Measurements from ENCODE around the gene NCAPG2.

The NCAPG2 gene

DNA sequence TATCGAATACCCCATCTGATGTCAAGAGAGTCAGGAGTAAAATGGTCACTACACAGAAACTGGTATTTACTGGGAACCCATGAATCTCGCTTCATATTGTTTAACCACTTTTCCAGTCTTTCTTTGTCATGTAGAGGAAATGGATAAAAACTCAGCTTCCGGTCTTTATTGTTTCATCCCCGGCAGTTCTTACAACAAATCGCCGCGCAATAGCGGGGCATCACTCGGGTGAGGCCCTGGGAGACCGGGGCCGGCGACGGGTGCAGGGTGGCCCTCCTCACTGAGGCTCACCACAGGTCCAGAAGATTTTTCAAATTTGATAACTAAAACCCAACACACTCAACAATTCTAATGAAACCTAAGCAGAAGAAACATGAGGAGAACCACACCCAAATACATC, 81.4 kb downstream of the NCAPG2 start:
- ATAC-seq = no peak

DNA sequence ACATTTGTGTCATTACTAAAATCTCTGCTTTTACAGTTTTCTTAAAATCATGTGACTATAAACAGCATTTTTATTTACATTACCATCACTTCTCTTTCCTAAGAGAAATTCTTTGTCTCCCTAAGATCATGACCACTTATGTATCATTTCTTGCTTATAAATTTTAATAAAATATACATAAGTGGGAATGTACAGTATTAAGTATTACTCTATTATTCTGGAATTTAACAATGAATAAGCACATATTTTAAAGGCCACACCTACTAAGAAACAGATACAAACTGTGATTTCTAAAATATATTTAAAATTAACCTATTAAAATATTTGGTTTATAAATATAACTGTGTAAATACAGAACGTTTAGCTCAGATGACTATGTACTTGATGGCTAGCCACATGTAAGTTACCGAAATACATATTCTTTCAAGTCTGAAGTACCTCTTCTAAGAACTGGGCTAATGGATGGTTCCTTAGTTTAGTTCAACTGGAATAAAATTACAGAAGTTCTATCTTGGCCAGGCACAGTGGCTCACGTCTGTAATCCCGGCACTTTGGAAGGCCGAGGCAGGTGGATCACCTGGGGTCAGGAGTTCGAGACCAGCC, 83.7 kb downstream of the NCAPG2 start:
- ATAC-seq = no peak

DNA sequence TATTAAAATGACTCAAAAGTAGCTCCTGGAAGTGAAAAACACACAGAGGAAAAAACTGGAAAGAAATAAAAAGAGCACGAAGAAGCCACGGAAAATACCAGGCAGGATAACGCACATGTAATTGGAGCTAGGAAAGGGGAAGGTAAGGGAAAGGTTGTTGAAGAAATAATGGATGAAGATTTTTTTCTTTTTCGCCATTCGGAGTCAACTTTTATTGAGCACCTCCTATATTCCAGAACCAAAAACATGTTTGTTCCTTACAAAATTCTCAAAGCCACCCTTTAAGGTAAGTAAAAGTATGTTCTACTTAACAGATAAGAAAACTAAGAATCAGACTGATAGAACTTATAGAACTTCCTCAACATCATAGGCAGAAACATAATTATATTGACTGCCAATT, 84.2 kb downstream of the NCAPG2 start:
- no peak for ATAC-seq

DNA sequence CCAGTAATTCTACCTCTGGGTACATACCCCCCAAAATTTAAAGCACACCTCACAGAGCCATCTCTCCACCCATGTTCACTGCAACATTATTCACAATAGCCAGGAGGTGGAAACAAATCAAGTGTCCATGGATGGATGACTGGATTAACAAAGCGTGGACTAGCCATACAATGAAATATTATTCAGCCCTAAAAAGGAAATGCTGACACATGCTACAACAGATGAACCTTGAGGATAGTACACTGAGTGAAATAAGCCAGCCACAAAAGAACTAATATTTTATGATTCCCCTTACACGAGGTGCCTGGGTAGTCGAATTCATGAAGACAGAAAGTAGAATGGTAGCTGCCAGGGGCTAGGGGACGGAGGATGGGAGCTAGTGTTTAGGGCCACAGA, 85.9 kb downstream of the NCAPG2 start:
- no peak for ATAC-seq

DNA sequence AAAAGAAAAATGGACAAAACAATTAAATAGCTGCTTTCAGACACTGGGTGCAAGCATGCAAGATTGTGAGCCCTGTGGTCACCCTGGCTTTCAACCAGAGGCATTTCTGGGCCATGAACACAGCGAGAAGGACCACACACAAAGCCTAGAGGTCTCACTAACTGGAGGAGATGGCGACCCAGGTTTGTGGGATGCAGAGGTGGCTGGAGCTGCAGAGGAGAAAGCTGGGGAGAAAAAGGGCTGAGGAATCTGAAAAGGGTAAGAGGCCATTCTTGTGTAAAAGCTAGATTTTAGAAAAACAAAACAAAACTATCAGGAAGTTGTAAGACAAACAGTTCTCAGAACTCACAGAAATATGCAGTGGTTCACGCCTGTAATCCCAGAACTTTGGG, 86.9 kb downstream of the NCAPG2 start:
- ATAC-seq = no peak

DNA sequence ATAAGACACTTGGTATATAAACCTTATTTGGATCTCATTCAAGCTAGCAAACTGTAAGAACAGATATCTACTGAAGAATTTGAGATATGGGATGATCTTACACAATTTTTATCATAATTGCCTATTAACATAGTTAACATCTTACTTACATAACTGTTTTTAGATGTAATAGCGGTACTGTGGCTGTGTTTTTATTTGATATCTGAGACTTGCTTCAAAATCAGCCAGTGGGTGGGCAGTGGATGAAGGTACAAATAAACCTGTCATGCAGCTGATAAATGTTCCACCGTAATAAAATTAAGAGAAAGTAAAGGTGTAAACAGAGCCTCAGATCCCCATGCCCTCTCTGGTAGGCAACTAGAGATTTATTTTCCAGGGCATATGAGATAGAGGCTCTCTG, 88.6 kb downstream of the NCAPG2 start:
- no peak for ATAC-seq

DNA sequence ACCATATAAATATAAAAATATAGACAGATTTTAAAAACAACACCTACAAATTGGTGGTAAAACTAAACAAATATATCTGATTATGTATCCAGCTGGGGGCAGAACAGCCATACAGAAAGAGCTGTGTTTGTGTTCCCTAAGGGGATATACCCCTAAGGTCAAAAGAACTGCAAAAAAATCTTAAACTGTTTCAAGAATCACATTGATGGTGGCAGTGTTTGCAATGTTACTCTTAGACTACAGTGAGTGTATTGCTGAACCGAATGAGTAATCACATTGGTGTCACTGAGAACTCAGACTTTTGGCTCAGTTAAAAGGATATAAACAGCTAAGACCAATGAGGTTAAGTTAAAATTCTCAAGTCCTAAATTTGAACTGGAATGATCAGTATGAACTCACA, 89.9 kb downstream of the NCAPG2 start:
- ATAC-seq = no peak

DNA sequence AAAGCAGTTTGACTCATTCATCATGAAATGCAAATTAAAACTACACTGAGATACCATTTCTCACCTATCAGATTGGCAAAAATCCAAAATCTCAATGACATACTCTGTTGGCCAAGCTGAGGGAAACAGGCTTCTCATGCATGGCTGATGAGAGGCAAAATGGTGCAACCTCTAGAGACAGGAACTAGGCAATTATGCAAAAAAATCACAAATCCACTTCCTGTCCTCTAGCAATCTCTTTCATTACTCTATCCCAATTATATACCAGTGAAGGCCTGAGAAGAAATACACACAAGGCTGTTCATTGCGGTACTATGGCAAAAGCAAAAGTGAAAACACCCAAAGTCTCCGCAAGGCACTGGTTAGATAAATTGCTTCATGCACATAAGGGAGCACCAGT, 91.1 kb downstream of the NCAPG2 start:
- peak in 1 of 2 donors; percentile 59 for ATAC-seq

DNA sequence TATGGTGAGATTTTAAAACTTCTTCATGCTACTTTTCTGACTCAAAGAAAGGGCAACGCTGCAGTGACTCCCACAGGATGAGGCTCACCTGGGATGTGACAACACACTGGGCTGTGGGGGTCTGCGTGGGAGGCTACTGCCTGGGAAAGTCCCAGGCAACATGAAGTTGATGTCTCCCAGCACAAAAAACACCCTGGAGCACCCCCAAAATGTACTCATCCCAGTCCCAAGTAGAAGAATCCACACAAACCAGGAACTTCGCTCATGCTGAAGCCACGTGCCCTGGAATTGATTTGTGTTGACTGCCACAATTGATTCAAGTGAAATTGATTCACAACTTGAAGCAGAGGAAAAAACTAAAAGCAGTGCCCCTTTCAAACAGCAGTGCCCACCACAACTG, 92.1 kb downstream of the NCAPG2 start:
- ATAC-seq = no peak

DNA sequence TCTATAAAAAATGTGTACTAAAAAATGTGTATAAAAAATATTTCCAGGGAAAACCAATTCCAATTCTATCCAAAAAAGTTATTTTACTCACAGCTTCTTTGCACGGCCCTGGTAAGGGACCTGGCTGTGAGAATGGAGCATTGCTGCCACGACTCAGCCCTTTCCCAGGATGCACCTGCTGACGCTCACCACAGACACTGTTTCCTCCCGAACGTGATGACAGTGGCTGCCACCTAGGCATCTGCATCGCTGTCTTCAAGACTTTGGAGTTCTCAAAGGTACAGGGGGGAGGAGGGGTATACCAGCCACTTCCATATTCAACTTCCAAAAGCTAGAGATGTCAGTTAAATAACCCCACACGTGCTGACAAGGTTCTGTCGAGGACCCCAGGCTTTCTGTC, 93.1 kb downstream of the NCAPG2 start:
- ATAC-seq = no peak

DNA sequence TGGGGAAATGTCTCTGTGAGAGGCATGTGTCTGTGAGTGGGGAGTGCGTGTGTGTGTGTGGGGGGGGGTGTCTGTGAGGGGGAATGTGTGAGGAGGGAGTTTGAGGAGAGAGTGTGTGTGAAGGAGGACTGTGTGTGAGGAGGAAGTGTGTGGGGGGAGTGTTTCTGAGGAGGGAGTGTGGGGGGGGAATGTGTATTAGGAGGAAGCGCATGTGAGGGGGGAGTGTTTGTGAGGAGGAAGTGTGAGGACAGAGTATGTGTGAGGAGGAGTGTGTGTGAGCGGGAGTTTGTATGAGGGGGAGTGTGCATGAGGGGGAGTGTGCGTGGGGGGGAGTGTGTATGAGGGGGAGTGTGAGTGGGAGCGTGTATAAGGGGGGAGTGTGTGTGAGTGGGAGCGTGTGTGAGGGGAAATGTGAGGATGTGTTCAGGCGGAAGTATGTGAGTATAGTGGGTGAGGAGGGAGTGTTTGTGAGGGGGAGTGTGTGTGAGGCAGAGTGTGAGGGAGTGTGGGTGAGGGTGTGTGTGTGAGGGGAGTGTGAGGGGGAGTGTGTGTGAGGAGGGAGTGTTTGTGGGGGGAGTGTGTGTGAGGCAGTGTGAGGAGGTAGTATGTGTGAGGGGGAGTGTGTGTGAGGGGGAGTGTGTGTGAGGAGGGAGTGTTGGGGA, 95.2 kb downstream of the NCAPG2 start:
- ATAC-seq = no peak

DNA sequence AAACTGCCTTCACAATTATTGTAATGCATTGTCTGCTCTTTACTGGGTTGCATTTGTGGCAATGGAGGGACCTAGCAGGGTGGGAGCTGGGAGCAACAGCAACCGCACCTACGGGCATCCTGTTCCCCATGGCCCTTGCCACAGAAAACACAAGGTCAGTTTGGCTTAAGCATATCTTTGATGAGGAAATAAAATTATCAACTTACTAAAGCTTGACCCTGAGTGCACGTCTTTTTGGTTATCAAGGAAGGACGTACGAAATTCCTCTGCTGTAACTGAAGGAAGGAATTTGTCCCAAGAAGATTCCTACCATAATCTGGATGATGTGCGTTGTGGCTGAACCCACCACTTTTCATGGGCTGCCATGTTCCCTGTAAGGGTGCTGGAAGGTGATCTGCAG, 97.0 kb downstream of the NCAPG2 start:
- ATAC-seq = no peak

DNA sequence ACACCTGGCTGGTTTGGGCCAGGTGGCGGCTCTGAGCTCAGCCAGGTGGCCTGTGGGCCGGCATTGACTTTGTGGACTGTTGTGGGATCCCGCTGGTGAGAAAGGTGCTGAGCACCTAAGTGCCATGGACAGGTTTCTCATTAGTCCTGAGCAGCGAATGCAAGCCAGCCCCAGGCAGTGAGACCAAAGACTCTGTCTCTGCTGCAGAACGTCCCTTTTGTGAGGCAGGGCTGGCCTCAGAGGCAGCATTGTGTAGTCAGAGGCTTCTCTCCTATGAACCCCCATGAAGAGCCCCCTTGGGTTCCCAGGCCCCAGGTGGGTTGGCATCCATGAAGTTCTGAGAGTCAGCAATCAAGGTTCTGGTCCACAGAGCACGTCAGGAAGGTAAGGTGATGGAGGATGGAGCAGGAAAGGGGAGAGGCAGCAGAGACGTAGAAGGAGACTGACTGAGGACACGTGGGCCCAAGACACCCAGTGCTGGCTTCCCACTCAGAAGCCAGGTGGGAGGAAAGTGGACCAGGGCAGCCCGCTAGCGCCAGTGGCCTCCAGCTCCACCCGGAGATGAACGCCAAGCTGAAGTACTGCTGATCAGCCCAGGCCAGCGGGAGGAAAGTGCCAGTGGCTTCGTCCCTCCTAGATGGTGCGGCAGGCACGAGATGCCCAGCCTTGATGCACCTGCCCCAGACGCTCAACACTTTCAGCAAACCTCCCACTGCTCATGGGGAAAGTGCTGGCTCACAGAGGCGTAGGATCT, 97.8 kb downstream of the NCAPG2 start:
- no peak for ATAC-seq

DNA sequence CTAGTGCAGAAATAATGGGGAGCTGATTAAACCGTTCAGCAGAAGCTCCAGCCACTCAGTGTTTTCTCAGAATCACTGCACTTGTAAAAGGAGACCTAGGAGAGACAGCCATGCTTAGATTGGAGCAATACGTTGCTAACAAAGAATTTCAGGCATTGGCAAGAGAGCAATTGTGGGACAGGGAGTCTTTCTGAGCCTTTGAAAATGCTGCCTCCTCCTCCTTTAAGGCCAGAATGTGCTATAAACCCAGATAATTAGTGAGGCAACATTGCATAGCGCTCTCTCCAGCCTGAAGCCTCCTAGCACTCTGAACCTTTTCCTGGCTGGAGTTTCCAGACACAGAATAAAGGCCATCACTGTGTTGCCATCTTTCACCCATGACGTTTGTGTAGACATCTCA, 98.5 kb downstream of the NCAPG2 start:
- ATAC-seq = no peak

DNA sequence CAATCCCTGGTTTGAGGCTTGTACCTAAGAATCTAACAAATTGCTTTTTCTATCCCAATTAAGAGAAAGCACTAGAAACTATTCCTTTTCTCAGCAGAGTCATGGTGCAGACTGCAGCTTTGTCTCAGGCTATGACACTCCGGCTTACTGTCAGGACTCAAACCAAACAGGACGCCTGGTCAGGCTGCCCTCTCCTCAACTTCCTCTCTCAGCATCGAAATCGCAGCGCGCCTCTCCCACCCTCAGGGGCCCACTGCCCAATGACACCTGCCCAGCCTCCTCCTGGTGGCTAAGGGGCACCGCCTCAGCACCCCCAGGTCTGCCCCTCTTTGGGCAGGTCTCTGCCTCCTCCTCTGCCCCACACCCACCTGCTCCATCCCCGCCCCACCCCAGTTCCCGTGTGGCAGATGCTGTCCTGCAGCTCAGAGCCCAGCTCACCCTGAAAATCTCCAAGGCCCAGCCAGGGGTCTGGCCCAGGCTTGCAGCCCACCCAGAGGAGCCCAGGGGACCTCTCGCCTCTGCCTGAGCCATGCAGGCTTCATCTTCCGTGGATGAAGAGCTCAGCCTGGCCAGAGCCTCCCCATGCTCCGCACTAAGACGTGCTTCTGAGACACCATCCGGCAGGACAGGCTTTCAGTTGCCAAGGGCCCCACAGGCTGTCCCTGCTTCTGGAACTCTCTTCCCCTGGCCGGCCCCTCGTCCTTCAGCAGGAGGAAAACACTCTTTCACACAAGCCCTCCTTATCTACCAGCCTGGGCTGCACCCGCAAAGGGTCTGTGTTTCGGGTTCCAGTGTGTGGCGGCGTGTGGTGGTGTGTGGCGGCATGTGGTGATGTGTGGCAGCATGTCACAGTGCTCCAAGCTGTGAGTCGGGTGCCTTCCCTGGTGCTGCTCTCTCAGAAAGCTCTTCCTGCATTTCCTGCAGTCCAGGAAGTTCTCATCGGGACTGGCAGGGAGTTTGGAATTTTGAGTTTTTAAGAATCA, 100.5 kb downstream of the NCAPG2 start:
- ATAC-seq = peak in 1 of 2 donors; percentile 23

DNA sequence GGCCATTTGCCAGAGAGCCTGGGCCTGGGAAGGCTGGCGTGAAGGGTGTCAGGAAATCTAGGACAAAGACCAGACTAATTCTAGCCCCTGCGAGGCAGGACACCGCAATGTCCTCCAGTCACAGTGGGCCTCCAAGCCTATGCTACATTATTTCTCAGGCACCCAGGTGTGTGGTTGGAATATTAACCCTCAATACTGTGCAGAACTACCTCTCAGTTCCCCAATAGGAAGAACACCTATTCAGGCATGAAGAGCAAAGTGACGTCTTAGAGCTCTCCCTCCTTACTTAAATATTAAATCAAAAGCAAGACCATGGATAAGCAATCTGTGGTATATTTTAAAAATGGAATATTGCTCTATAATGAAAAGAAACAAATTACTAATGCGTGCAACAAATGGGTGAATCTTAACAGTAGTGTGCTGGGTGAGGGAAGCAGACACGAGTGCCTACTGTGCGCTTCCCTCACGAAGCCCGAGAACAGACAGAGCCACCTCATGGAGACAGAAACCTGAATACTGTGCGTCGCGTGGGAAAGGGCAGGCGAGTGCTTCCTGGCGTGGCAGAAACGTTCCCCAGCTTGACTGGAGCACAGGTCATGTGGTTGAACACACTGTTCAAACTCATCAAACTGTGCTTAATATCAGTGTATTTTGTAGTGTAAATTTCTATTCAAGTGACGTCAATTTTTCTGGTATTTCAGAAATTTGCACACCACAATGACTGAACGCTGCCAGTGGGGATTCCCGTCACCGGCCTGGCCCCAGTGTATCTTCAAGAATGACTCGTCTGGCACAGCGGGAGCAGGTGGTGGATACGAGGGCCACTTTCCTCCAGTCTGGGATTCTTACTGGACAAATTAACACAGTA, 101.5 kb downstream of the NCAPG2 start:
- ATAC-seq = peak; percentile 71 to 83

DNA sequence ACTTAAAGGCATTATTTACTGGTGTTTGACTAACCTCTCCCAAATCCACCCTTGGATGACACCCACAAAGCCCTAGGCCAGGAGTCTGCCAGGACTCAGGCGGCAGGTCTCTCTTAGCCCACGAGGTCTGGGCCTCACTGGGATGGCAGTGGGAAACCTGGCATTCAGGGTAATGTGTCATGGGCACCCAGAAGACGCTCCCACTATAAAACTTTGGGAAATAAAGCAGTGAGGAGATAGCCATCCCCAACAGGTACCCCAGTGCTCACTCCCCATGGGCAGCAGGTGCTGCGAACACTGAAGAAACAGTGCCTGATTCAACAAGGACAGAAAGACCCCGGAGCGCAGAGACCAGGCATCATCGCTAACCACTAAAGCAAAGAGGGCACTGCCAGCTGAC, 102.6 kb downstream of the NCAPG2 start:
- no peak for ATAC-seq

DNA sequence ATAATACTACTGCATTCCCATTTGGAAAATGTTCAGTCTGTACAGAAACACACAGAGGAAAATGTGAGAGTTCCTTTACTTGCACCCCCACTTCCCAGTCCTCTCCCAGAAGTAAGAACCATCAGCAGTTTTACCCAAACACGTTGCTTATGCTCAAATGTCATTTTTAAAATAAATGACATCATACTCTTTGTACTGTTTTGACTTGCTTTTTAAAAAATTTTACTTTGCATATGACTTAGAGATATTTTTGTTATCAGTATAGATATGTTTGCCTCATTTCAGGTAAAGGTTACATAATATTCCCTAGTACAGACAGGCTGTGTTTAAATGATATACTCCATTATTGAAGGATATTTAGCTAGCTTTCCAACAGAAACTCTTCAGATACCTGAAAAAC, 103.5 kb downstream of the NCAPG2 start:
- ATAC-seq = peak in 1 of 2 donors; percentile 25

DNA sequence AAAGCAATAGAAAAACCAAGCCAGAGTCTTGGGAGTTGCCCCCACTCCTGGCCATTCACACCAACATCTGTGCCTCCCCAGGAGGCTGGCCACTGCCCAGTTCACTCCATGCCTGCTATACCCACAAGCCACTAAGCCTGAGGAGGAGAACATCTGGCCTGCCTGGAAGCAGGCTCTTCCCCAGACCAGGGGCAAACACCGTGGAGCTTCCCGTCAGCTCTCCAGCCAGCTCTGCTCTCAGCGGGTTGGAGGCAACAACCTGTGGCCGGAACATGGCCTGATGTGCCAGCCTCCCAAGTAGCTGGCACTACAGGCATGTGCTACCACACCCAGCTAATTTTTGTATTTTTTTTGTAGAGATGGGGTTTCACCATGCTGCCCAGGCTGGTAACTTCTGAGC, 107.9 kb downstream of the NCAPG2 start:
- ATAC-seq = no peak

DNA sequence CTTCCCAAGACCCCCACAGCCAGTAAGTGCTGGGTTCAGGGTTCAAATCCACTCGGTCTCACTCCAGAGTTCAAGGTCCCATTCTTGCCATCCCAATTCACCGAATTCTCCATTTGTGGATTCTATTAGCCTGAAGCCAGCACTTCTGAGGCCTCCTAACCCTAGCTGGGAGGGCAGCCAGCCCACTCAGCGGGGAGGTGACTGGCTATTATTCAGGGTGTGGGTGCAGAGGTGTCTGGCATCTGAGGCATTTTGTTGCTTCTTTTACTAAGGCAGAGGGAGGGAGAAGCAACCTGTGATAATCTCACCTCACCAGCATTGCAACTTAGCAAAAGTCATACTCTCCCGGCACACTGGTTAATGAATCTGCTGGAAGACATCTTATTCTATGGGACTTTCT, 108.3 kb downstream of the NCAPG2 start:
- ATAC-seq = no peak

DNA sequence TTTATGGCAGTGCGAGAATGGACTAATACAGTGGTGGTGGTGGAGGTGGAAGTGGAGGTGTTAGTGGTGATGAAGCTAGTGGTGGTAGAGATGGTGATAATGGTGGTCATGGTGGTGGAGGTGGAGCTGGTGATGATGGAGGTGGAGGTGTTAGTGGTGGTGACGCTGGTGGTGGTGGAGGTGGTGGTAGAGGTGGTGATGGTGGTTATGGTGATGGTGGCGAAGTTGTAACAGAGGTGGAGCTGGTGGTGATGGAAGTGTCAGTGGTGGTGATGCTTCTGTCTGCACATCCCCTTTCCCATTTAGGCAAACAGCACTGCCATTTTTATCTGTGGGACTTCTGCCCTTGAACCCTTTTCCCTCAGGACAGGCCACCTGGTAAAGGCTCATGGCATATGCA, 109.5 kb downstream of the NCAPG2 start:
- ATAC-seq = peak in 1 of 2 donors; percentile 69

DNA sequence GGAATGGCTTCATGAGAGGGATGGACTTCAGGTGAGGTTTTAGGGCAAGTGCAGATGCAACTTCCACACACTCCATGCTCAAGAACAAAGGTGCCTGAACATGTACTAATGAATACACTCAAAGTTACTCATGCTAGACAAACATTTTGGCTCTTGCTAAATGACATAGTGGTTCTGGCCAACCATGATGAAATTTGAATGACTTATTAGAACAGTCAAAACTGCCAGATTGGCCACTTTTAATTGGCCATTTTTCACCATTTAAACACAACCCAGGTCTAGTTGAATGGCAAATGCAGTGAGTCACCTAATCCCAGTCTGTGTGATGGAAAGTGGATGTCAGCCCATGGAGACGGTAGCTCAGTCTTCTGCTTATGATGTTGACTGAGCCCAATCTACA, 112.1 kb downstream of the NCAPG2 start:
- no peak for ATAC-seq

Data from activated CD4-positive, CD25-positive, alpha-beta regulatory T cell treated with anti-CD3 and anti-CD28 coated beads, Interleukin-2, amount 50 U/mL, for 24 hours (primary cell).